CD14-positive monocyte (primary cell): ENCODE results near the gene PPIF. TPM values are rescaled to one million over a fixed set of nuclear protein-coding genes. Genes with fewer than 3 reads are reported as not detected.

Experiments used
- DNase-seq, 3 donors: peaks; one replicate each; pipeline ENCODE4 v3.0.0-alpha.2; 2011 to 2022
- H2AFZ ChIP-seq: 2 replicates; pipeline ENCODE4 v1.6.0; 2012; ENCODE audit warnings: mild to moderate bottlenecking, low read depth, low read length, inconsistent platforms; ENCODE audit not compliant: insufficient read depth, poor library complexity, severe bottlenecking
- H3K27ac ChIP-seq, 2 donors: 1 replicate in 1 of 2; 2 replicates in 1 of 2; pipeline ENCODE4 v1.5.1; 2012 to 2013; ENCODE audit warnings: low read length in 2 of 2, control low read depth in 1 of 2, inconsistent platforms in 1 of 2, low read depth in 1 of 2, mild to moderate bottlenecking in 1 of 2
- H3K27me3 ChIP-seq, 2 donors: one replicate each; pipeline versions ENCODE4 v1.6.0 to v1.6.1; 2011 to 2013; ENCODE audit warnings: low read length in 2 of 2; ENCODE audit not compliant: control insufficient read depth in 2 of 2, insufficient read depth in 2 of 2
- H3K36me3 ChIP-seq, 2 donors: replicated peaks in 1 of 2; 1 replicate in 1 of 2; 2 replicates in 1 of 2; pipeline versions ENCODE4 v1.5.1 to v1.6.1; 2012 to 2013; ENCODE audit warnings: low read length in 2 of 2, control low read depth in 1 of 2, inconsistent platforms in 1 of 2, mild to moderate bottlenecking in 1 of 2; ENCODE audit not compliant: insufficient read depth in 2 of 2, control insufficient read depth in 1 of 2
- H3K4me1 ChIP-seq, 2 donors: 1 replicate in 1 of 2; 2 replicates in 1 of 2; pipeline versions ENCODE4 v1.5.1 to v1.6.1; 2012 to 2013; ENCODE audit warnings: low read length in 2 of 2, control low read depth in 1 of 2, inconsistent platforms in 1 of 2, mild to moderate bottlenecking in 1 of 2, moderate library complexity in 1 of 2; ENCODE audit not compliant: insufficient read depth in 2 of 2, control insufficient read depth in 1 of 2
- H3K4me2 ChIP-seq: replicated peaks from 2 replicates; pipeline ENCODE3; 2012; ENCODE audit warnings: low read length, moderate library complexity, mild to moderate bottlenecking; ENCODE audit not compliant: poor library complexity, severe bottlenecking; ENCODE audit errors: extremely low read depth
- H3K4me3 ChIP-seq, 3 experiments: fragments of 200-600 bp in 1 of 3; sonication (generic) in 1 of 3; replicated peaks in 1 of 3; 1 replicate in 2 of 3; 2 replicates in 1 of 3; pipeline ENCODE4 v1.5.1; 2011 to 2013; ENCODE audit warnings: low read length in 3 of 3, mild to moderate bottlenecking in 3 of 3, control low read depth in 2 of 3, low read depth in 2 of 3, inconsistent platforms in 1 of 3, moderate library complexity in 1 of 3
- H3K79me2 ChIP-seq: 2 replicates; pipeline ENCODE4 v1.6.0; 2012; ENCODE audit warnings: mild to moderate bottlenecking, control low read depth, inconsistent platforms, low read length, moderate library complexity; ENCODE audit not compliant: insufficient read depth
- H3K9ac ChIP-seq: 2 replicates; pipeline ENCODE4 v1.6.0; 2017; ENCODE audit warnings: low read length, mild to moderate bottlenecking; ENCODE audit not compliant: insufficient read depth, poor library complexity, severe bottlenecking
- H3K9me3 ChIP-seq, 2 donors: replicated peaks in 1 of 2; 1 replicate in 1 of 2; 2 replicates in 1 of 2; pipeline versions ENCODE4 v1.5.1 to v1.6.1; 2012 to 2013; ENCODE audit warnings: low read length in 2 of 2, control low read depth in 1 of 2; ENCODE audit not compliant: control insufficient read depth in 1 of 2, insufficient read depth in 1 of 2
- H4K20me1 ChIP-seq: 2 replicates; pipeline ENCODE4 v1.6.0; 2012; ENCODE audit warnings: mild to moderate bottlenecking, low read length, control low read depth, moderate library complexity; ENCODE audit not compliant: insufficient read depth
- H3K27ac Mint-ChIP-seq, 7 donors: one replicate each; pipeline ENCODE4 v1.8.0; 2020; ENCODE audit warnings: mild to moderate bottlenecking in 7 of 7, mixed read lengths in 7 of 7, moderate library complexity in 6 of 7, inconsistent platforms in 2 of 7
- H3K27me3 Mint-ChIP-seq, 3 donors: one replicate each; pipeline ENCODE4 v1.8.0; 2021 to 2022; ENCODE audit warnings: low read depth in 3 of 3, mild to moderate bottlenecking in 3 of 3, mixed read lengths in 3 of 3, moderate library complexity in 3 of 3, inconsistent platforms in 1 of 3
- H3K36me3 Mint-ChIP-seq, 2 donors: one replicate each; pipeline ENCODE4 v1.8.0; 2020; ENCODE audit warnings: mixed read lengths in 2 of 2, inconsistent platforms in 1 of 2, mild to moderate bottlenecking in 1 of 2
- H3K4me1 Mint-ChIP-seq: one replicate; pipeline ENCODE4 v1.8.0; 2020; ENCODE audit warnings: mild to moderate bottlenecking, mixed read lengths
- H3K4me3 Mint-ChIP-seq, 2 donors: one replicate each; pipeline ENCODE4 v1.8.0; 2020; ENCODE audit warnings: mild to moderate bottlenecking in 2 of 2, mixed read lengths in 2 of 2, moderate library complexity in 1 of 2
- H3K9me3 Mint-ChIP-seq, 7 donors: one replicate each; pipeline ENCODE4 v1.8.0; 2020 to 2022; ENCODE audit warnings: mixed read lengths in 7 of 7, mild to moderate bottlenecking in 6 of 7, moderate library complexity in 6 of 7, inconsistent platforms in 2 of 7
- CTCF ChIP-seq: fragments of 200-600 bp; IDR thresholded peaks from one replicate; pipeline ENCODE4 v1.8.0; 2022; ENCODE audit warnings: antibody characterized with exemption, mild to moderate bottlenecking
- WGBS: methylation state at CpG from one replicate; pipeline ENCODE4 v1.1.5; 2013; ENCODE audit warnings: missing lambda C conversion rate; ENCODE audit not compliant: insufficient coverage; 5-methylcytosine and 5-hydroxymethylcytosine counted together
- intact Hi-C, 2 donors: fragments of 100-400 bp; cut with micrococcal nuclease; formaldehyde crosslinking; loops; one replicate each; pipeline versions ENCODE4 v1.15.0 to v1.15.1; 2023
- polyA plus RNA-seq, 3 donors: library from polyadenylated mRNA; depleted of rRNA in 1 of 3; unstranded in 2 of 3; stranded (reverse) in 1 of 3; fragments of 300-500 nt in 2 of 3; fragments of >200 nt in 1 of 3; fragmentation: Illumina TruSeq in 2 of 3; gene quantifications; 1 replicate in 2 of 3; 2 replicates in 1 of 3; pipeline ENCODE4 v1.2.3, GENCODE V29; 2012 to 2021

PPIF gene
- polyA plus RNA-seq, 3 donors, result 36.6 to 1,064 (median 52.3) TPM

DNA sequence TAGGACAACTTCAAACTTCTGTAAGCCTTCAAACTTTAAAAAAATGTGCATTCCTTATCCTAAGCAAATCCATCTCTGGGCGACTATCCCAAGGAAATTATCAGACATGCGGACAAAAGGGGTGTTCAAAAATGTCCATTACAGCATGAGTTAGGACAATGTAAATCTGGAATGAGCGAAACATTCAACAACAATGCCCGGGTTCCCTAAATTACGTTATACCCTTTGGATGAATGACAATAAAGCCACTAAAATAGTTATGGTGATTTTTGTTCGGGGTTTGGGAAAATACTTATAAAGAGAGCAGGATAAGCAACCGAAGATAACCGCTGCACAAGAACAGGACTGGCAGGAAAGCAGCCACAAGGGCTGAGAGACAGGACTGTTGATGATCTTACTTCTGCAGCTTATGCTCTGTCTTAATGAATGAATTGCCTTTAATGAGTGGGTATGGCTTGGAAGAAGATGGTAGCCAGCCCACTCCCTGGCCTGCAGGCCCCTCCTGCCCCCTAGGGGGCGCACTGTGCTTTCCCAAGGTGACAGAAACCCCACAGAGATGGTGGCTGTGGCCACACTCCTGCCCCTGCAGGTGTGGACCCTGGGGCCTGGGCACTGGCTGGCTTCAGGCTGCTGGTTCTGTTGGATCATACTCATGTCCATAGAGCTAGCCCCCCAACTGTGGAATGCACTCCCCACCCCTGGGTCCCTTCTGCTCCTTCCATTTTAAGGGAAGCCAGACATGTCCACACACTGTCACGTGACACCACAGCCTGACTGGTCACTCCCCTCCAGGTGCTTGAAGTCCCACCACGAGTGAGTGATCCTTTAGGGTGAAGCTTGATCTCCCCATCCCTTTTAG lies 53.1 kb downstream of the PPIF start:
- no peak overlapping the region for H3K4me2 ChIP-seq
- H2AFZ ChIP-seq, result no peak overlapping the region
- no peaks in the 10 kb centered on the region for H3K27me3 ChIP-seq
- intact Hi-C loops, result no loop called here
- H3K79me2 ChIP-seq, result peaks cover 3% of the 10 kb centered on the region
- WGBS, result 91% methylated on average over 8 of the region's 11 CpGs
- H3K4me3 ChIP-seq, result no peak overlapping the region
- peaks cover 0 to 4% (median 0%) of the 10 kb centered on the region in 7 donors for H3K9me3 Mint-ChIP-seq
- no peak overlapping the region for H3K27ac Mint-ChIP-seq
- H3K27ac ChIP-seq, result no peak overlapping the region
- H3K4me1 Mint-ChIP-seq, result peaks cover 68% of the 10 kb centered on the region
- peaks cover 7 to 10% (median 10%) of the 10 kb centered on the region in 3 donors for H3K27me3 Mint-ChIP-seq
- peak; percentile 84 for TF ChIP-seq CTCF
- DNase-seq, result peak; percentile 32 to 42 (median 37)
- H4K20me1 ChIP-seq, result peaks cover 57% of the 10 kb centered on the region
- H3K4me1 ChIP-seq, result peaks cover 49 to 50% of the 10 kb centered on the region in 2 donors
- peaks cover 2 to 13% of the 10 kb centered on the region in 2 donors for H3K36me3 ChIP-seq
- H3K36me3 Mint-ChIP-seq, result peaks cover 35 to 38% of the 10 kb centered on the region in 2 donors
- H3K9me3 ChIP-seq, result no peaks in the 10 kb centered on the region
- H3K9ac ChIP-seq, result no peak overlapping the region
- no peak overlapping the region for H3K4me3 Mint-ChIP-seq

- TF ChIP-seq CTCF, result no peak
- peaks cover 72% of the 10 kb centered on the region for H3K4me1 Mint-ChIP-seq
- Histone ChIP-seq H3K9me3 (no peaks in the 10 kb centered on the region), H4K20me1 (peaks cover 62% of the 10 kb centered on the region), H3K4me3 (no peak overlapping the region), H3K4me2 (no peak overlapping the region), H2AFZ (no peak overlapping the region), H3K4me1 (peaks cover 58 to 59% of the 10 kb centered on the region in 2 donors), H3K27me3 (no peaks in the 10 kb centered on the region), H3K9ac (no peak overlapping the region), H3K36me3 (peaks cover 2 to 19% of the 10 kb centered on the region in 2 donors), H3K27ac (no peak overlapping the region), H3K79me2 (peaks cover 3% of the 10 kb centered on the region)
- intact Hi-C loops, result no loop called here
- peak overlapping the region in 1 of 7 donors; percentile 45 for H3K27ac Mint-ChIP-seq
- H3K4me3 Mint-ChIP-seq, result no peak overlapping the region
- peaks cover 39 to 46% of the 10 kb centered on the region in 2 donors for H3K36me3 Mint-ChIP-seq
- WGBS, result 84% methylated on average over 20 of the region's 23 CpGs
- H3K27me3 Mint-ChIP-seq, result peaks cover 7 to 12% (median 10%) of the 10 kb centered on the region in 3 donors
- no peak for DNase-seq
- H3K9me3 Mint-ChIP-seq, result peaks cover 0 to 2% (median 0%) of the 10 kb centered on the region in 7 donors
These were observed 54.0 kb downstream of the PPIF start for GRCh38 chr10:79401015-79401921.
